Measurements from ENCODE around the gene IL2RA. TPM values are rescaled to one million over a fixed set of nuclear protein-coding genes. Genes with fewer than 3 reads are reported as not detected.

The IL2RA gene
- total and polyA plus RNA-seq, 4 donors, result 0.24 to 10.3 (median 3.4) TPM

GRCh38 chr10:6070660-6071059, 8.5 kb upstream of the IL2RA start:
- TF ChIP-seq CTCF (IDR thresholded peaks at IDR 0.05; ENCODE audit: control extremely low read depth, extremely low read depth), result no peak
- Histone ChIP-seq H3K4me1 (ENCODE audit: control insufficient read depth in 5 of 5, insufficient read depth in 5 of 5, low read length in 5 of 5) (peaks cover 0 to 20% (median 7%) of the 10 kb centered on the region in 5 donors), H3K9ac (ENCODE audit: insufficient read depth in 1 of 2, low read length in 2 of 2) (no peak overlapping the region), H3K4me3 (no peak overlapping the region), H3K27me3 (ENCODE audit: control insufficient read depth in 3 of 3, insufficient read depth in 3 of 3, low read length in 2 of 3) (peaks cover 0 to 14% (median 0%) of the 10 kb centered on the region in 3 donors), H3K9me3 (ENCODE audit: control insufficient read depth in 4 of 4, insufficient read depth in 3 of 4, low read length in 3 of 4) (no peaks in the 10 kb centered on the region), H3K36me3 (ENCODE audit: control insufficient read depth in 4 of 4, insufficient read depth in 4 of 4, low read length in 4 of 4) (no peaks in the 10 kb centered on the region), H3K27ac (ENCODE audit: low read depth in 1 of 2, low read length in 1 of 2) (no peak overlapping the region)
- 53 to 72% methylated on average over 5 of the region's 5 CpGs for WGBS, 2 donors
- ATAC-seq (ENCODE audit: insufficient read depth, low FRiP score) (no peak), DNase-seq (no peak)

GRCh38 chr10:6069081-6069931, 7.1 kb upstream of the IL2RA start:
- H3K27ac ChIP-seq (ENCODE audit: low read depth in 1 of 2, low read length in 1 of 2), result no peak overlapping the region
- TF ChIP-seq CTCF (IDR thresholded peaks at IDR 0.05; ENCODE audit: control extremely low read depth, extremely low read depth), result no peak
- no peak overlapping the region for H3K9ac ChIP-seq (ENCODE audit: insufficient read depth in 1 of 2, low read length in 2 of 2)
- H3K4me3 ChIP-seq, result no peak overlapping the region
- H3K27me3 ChIP-seq (ENCODE audit: control insufficient read depth in 3 of 3, insufficient read depth in 3 of 3, low read length in 2 of 3), result peaks cover 0 to 2% (median 0%) of the 10 kb centered on the region in 3 donors
- no peaks in the 10 kb centered on the region for H3K9me3 ChIP-seq (ENCODE audit: control insufficient read depth in 4 of 4, insufficient read depth in 3 of 4, low read length in 3 of 4)
- 46 to 69% methylated on average over 11 of the region's 11 CpGs for WGBS, 2 donors
- H3K4me1 ChIP-seq (ENCODE audit: control insufficient read depth in 5 of 5, insufficient read depth in 5 of 5, low read length in 5 of 5), result peaks cover 0 to 25% (median 11%) of the 10 kb centered on the region in 5 donors
- H3K36me3 ChIP-seq (ENCODE audit: control insufficient read depth in 4 of 4, insufficient read depth in 4 of 4, low read length in 4 of 4), result no peaks in the 10 kb centered on the region
- ATAC-seq (ENCODE audit: insufficient read depth, low FRiP score) (no peak), DNase-seq (no peak)

- DNase-seq (peak; percentile 51 to 79 (median 58)), ATAC-seq (ENCODE audit: insufficient read depth, low FRiP score) (no peak)
- no peaks in the 10 kb centered on the region for H3K27me3 ChIP-seq (ENCODE audit: control insufficient read depth in 3 of 3, insufficient read depth in 3 of 3, low read length in 2 of 3)
- no peak for TF ChIP-seq CTCF (IDR thresholded peaks at IDR 0.05; ENCODE audit: control extremely low read depth, extremely low read depth)
- H3K4me1 ChIP-seq (ENCODE audit: control insufficient read depth in 5 of 5, insufficient read depth in 5 of 5, low read length in 5 of 5), result peaks cover 0 to 25% (median 11%) of the 10 kb centered on the region in 5 donors
- 25 to 58% methylated on average over 8 of the region's 8 CpGs for WGBS, 2 donors
- H3K9ac ChIP-seq (ENCODE audit: insufficient read depth in 1 of 2, low read length in 2 of 2), result no peak overlapping the region
- H3K9me3 ChIP-seq (ENCODE audit: control insufficient read depth in 4 of 4, insufficient read depth in 3 of 4, low read length in 3 of 4), result no peaks in the 10 kb centered on the region
- H3K36me3 ChIP-seq (ENCODE audit: control insufficient read depth in 4 of 4, insufficient read depth in 4 of 4, low read length in 4 of 4), result no peaks in the 10 kb centered on the region
- no peak overlapping the region for H3K4me3 ChIP-seq
- no peak overlapping the region for H3K27ac ChIP-seq (ENCODE audit: low read depth in 1 of 2, low read length in 1 of 2)
Observed at GRCh38 chr10:6068422-6068821, 6.3 kb upstream of the IL2RA start.

All from lung (tissue), 12 donors.